Activated CD8-positive, alpha-beta memory T cell treated with anti-CD3 and anti-CD28 coated beads for 36 hours (primary cell): ENCODE results near the gene PCNX2. TPM values are rescaled to one million over a fixed set of nuclear protein-coding genes. Genes with fewer than 3 reads are reported as not detected.
"Not testable (repeated sequence)": the region's sequence is repeated elsewhere in the genome, so short reads cannot be mapped to it uniquely, and the experiment has no call there.

Source experiments
- CTCF ChIA-PET: fragments of 350-600 bp; sonication (Branson Sonifier 250); formaldehyde crosslinking; loops from one replicate; lab custom pipeline; 2021; ENCODE audit warnings: antibody characterized with exemption; lab: Charles Lee
- POLR2A ChIA-PET: fragments of 350-600 bp; sonication (Branson Sonifier 250); formaldehyde crosslinking; loops from one replicate; lab custom pipeline; 2021; ENCODE audit warnings: antibody characterized with exemption; lab: Charles Lee
- total RNA-seq, 2 experiments: library from RNA; stranded (reverse); gene quantifications; one replicate each; pipeline ENCODE4 v1.2.3, GENCODE V29; 2021

Gene PCNX2
- total RNA-seq, 2 experiments from 2014 or later = 18.7 to 20.2 TPM

DNA sequence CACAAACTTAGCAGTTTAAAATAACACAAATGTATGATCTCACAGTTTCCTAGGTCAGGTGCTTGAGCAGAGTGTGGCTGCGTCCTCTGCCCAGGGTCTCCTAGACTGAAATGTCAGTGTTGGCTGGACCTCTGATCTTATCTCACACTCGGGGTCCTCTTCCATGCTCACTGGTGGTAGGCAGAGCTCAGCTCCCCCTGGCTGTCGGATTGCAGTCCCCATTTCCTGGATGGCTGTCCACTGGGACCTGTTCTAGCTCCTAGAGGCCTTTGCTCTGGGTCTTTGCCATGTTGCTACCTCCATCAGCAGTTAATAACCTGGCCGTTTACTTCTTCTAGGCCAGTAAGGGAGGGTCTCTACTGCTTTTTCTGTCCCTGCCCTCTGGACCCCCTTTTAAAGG, 107.5 kb downstream of the PCNX2 start:
- POLR2A ChIA-PET = no interaction called here
- CTCF ChIA-PET = no interaction called here

GRCh38 chr1:233183226-233184020, 112.1 kb downstream of the PCNX2 start:
- POLR2A ChIA-PET = no interaction called here
- CTCF ChIA-PET = no interaction called here

DNA sequence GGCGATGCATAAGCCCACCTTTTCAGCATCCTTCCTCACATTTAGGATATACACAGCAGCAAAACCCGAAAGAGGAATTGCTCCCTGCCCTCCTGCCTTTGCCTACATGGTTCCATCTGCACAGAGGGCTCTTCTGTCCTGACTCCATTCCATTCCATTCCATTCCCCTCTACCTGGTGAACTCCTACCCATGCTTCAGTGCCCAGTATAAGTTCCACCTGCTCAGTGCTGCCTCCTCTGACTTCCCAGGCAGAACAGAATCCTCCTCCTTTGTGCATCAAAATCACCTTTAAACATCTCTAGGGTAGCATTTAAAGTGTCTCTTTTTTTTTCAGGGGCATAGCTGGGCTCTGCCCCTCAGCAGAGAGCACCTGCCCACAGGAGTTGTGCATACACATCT, 112.9 kb downstream of the PCNX2 start:
- ChIA-PET CTCF (no interaction called here), POLR2A (no interaction called here)

- POLR2A ChIA-PET = no interaction called here
- CTCF ChIA-PET = no interaction called here
Observed at GRCh38 chr1:233180641-233181364, 114.7 kb downstream of the PCNX2 start.

GRCh38 chr1:233179638-233180037, 115.9 kb downstream of the PCNX2 start:
- POLR2A ChIA-PET = not testable (repeated sequence)

GRCh38 chr1:233172201-233172600, 123.3 kb downstream of the PCNX2 start:
- ChIA-PET CTCF (no interaction called here), POLR2A (no interaction called here)

More at GRCh38 chr1:233179638-233180037, 115.9 kb downstream of the PCNX2 start:
- CTCF ChIA-PET = not testable (repeated sequence)

GRCh38 chr1:233170741-233171140, 124.8 kb downstream of the PCNX2 start:
- CTCF ChIA-PET = no interaction called here

DNA sequence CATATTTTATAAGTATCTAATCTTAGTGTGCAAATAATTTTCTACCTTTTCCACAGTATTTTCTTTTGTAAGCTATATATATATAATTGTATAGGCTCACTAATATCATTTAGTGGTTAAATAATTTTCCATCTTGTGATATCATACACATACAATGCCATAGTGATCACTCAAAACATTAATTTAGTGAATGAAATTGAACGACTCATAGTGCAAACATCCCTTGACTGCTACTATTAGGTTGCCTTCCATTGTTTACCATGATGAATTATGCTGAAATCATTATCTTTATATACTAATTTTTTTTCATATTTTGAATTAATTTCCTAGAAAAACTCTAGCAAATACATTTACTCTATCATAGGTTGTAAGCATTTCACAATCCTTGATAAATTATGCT, 127.1 kb downstream of the PCNX2 start:
- CTCF ChIA-PET = no interaction called here
- POLR2A ChIA-PET = no interaction called here

More at GRCh38 chr1:233170741-233171140, 124.8 kb downstream of the PCNX2 start:
- POLR2A ChIA-PET = no interaction called here

DNA sequence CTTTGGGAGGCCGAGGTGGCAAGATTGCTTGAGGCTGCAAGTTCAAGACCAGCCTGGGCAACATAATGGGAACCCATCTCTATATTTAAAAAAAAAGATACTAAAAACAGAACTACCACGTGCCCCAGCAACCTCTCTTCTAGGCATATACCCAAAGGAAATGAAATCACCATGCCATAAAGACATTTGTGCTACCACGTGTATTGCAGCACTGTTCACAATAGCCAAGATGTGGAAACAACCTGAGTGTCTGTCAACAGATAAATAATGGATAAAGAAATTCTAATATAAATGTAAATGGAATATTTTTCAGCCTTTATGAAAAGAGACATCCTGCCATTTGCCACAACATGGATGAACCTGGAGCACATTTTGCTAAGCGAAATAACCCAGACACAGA, 128.6 kb downstream of the PCNX2 start:
- POLR2A ChIA-PET = no interaction called here
- CTCF ChIA-PET = no interaction called here

- ChIA-PET POLR2A (no interaction called here), CTCF (no interaction called here)
Observed at GRCh38 chr1:233163696-233164095, 131.8 kb downstream of the PCNX2 start.

GRCh38 chr1:233158322-233158721, 137.2 kb downstream of the PCNX2 start:
- ChIA-PET POLR2A (no interaction called here), CTCF (no interaction called here)

DNA sequence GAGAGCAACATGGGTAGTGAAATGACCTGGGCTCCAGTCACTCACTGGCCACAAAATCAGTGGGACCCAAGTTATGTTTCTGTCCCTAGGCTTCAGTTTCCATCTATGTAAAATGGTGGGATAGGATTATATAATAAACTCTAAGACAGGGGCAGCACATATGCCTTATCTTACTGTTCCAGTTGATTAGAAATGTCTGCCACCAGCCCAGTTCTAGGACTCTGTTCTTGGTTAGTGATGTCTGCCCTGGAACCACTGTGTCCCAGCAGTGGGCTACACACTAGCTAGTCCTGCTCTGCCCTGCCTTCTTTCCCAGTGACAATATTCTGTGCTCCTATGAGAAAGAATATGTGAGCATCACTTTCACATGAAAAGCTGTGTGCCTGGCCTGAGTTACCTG, 138.3 kb downstream of the PCNX2 start:
- POLR2A ChIA-PET = no interaction called here
- CTCF ChIA-PET = no interaction called here

- POLR2A ChIA-PET = no interaction called here
- CTCF ChIA-PET = no interaction called here
Observed at GRCh38 chr1:233151861-233152260, 143.7 kb downstream of the PCNX2 start.

DNA sequence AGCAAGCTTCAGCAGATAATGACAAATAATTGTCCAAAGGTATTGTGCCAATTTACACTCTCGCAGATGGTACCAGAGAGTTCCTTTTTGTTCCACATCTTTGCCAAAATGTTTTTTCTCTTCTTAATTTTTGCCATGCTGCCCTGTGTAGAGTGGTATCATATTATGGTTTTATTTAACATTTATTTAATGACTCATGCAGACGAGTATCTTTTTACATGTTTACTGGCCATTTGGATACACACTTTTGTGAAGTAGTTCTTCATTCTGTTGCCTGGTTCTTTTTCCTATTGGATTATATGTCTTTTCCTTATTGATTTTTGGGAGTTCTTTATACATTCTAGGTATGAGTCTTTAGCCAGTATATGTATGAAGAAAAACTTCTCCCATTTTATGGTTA, 151.1 kb downstream of the PCNX2 start:
- CTCF ChIA-PET = no interaction called here
- POLR2A ChIA-PET = no interaction called here

- ChIA-PET POLR2A (no interaction called here), CTCF (no interaction called here)
Observed at GRCh38 chr1:233143241-233143640, 152.3 kb downstream of the PCNX2 start.

DNA sequence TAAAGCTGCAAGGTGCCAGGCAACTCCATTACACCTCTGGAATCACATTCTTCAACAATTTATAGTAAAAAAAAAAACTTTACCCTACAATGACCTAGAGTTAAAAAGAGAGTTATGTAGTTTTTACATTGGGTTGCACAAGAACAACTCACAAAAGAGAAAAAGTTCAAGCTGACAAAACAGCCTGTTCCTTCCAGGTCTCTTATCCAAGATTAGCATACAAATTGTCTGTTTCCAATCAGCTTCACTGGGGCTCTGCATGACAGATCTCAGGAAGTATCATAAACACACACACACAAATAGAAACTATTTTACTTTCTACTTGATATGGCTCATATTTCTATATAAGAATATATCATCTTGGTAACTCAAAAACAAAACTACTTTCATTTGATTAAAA, 154.6 kb downstream of the PCNX2 start:
- ChIA-PET CTCF (no interaction called here), POLR2A (no interaction called here)

DNA sequence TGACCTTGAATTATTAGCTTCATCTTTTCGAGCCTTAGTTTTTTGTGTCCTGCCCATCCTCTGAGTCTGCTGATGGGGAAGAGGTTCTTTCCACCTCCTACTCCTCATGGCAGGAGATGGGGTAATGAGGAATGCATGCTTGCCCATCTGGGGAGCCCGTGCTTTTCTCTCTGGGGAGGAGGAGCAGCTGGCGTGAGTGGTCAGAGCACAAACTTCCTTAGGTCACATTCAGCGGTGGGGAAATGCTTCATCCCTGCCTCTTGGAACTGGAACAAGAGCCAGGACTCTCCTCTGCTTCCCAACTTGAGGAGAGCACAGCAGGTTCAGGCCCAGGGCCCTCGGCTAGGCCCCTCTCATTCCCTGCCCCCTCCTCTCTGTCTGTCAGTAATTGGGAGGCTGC, 155.0 kb downstream of the PCNX2 start:
- ChIA-PET POLR2A (no interaction called here), CTCF (no interaction called here)

- ChIA-PET POLR2A (no interaction called here), CTCF (no interaction called here)
Observed at GRCh38 chr1:233138788-233139585, 156.5 kb downstream of the PCNX2 start.

DNA sequence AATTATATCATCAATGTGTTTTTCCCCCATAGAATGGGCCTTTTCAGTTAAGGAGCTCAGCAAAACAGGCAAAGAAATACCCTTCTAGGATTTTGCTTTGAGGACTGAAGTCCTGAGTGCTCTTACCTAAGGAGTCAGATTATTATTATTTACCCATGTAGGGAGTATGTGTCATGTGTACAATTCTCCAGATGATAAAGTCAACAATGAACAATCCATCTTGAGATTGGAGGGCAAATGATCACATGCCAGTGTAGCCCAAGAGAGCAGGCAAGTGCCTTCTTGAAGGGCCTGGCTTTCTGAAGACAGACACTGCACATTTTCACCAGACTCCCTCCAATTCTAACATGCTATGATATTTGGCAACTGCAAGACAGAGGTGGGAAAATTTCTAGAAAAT, 159.7 kb downstream of the PCNX2 start:
- ChIA-PET POLR2A (no interaction called here), CTCF (no interaction called here)

- CTCF ChIA-PET = interaction anchor here (0.6 kb wide), 1 partner anchor 27 kb away, joined by 3 read pairs; no protein-coding TSS in a partner anchor
- POLR2A ChIA-PET = no interaction called here
Observed at GRCh38 chr1:233132445-233132844, 163.1 kb downstream of the PCNX2 start.
